Activated T-helper 1 cell treated with anti-CD3 and anti-CD28 coated beads, Interleukin-12 subunit alpha, Interleukin-12 subunit beta, Interleukin-2, Interleukin-4 antibody, amounts not matched to agents 30 ng/mL and 10 ng/mL and 1 ng/mL, durations not matched to agents 14 hours and 24 hours and 36 hours (primary cell): Measurements from ENCODE around the gene BTBD2. TPM values are rescaled to one million over a fixed set of nuclear protein-coding genes. Genes with fewer than 3 reads are reported as not detected.

Source experiments
- total RNA-seq: library from RNA; stranded (reverse); gene quantifications from 2 replicates; pipeline ENCODE4 v1.2.3, GENCODE V29; 2022

Gene BTBD2
- total RNA-seq, 1 donor from 2014 or later = 27.5 TPM

Other genes with a start within 250 kb of the BTBD2 start
- gene ATP8B3, start 203.4 kb downstream of the BTBD2 start, total RNA-seq = 4.1 and 5.0 TPM in 2 replicates
- gene REXO1, start 167.2 kb downstream of the BTBD2 start, total RNA-seq = 64.5 and 70.5 TPM in 2 replicates
- 34.5 and 39.1 TPM in 2 replicates for gene KLF16, start 152.1 kb downstream of the BTBD2 start, total RNA-seq
- gene ABHD17A, start 130.2 kb downstream of the BTBD2 start, total RNA-seq = 115 TPM in 2 replicates
- 8.4 and 9.6 TPM in 2 replicates for gene ADAT3, start 110.3 kb downstream of the BTBD2 start, total RNA-seq
- 38.0 and 41.5 TPM in 2 replicates for gene SCAMP4, start 110.3 kb downstream of the BTBD2 start, total RNA-seq
- 95.2 and 101 TPM in 2 replicates for gene CSNK1G2, start 74.5 kb downstream of the BTBD2 start, total RNA-seq
- gene MKNK2, start 35.5 kb upstream of the BTBD2 start, total RNA-seq = 150 and 166 TPM in 2 replicates
- gene MOB3A, start 80.6 kb upstream of the BTBD2 start, total RNA-seq = 161 and 167 TPM in 2 replicates
- 6.7 and 7.1 TPM in 2 replicates for gene IZUMO4, start 81.2 kb upstream of the BTBD2 start, total RNA-seq
- gene AP3D1, start 135.9 kb upstream of the BTBD2 start, total RNA-seq = 120 and 124 TPM in 2 replicates
- gene DOT1L, start 148.2 kb upstream of the BTBD2 start, total RNA-seq = 119 and 128 TPM in 2 replicates
- 67.5 and 68.2 TPM in 2 replicates for gene PLEKHJ1, start 220.6 kb upstream of the BTBD2 start, total RNA-seq
- 153 and 169 TPM in 2 replicates for gene SF3A2, start 221.1 kb upstream of the BTBD2 start, total RNA-seq
- 2.2 and 4.5 TPM in 2 replicates for gene AMH, start 233.6 kb upstream of the BTBD2 start, total RNA-seq
- 0.34 TPM in 1 of 2 replicates, not detected in the other for gene JSRP1, start 240.7 kb upstream of the BTBD2 start, total RNA-seq